Omental fat pad (tissue), 4 donors: Measurements from ENCODE around the gene GTPBP2. TPM values are rescaled to one million over a fixed set of nuclear protein-coding genes. Genes with fewer than 3 reads are reported as not detected.

Experiments used
- ATAC-seq: fragments of 150-250 bp; one replicate; pipeline ENCODE4 v1.9.1; 2016; ENCODE audit warnings: mild to moderate bottlenecking, moderate library complexity; ENCODE audit not compliant: low FRiP score
- DNase-seq: peaks from one replicate; pipeline ENCODE4 v3.0.0-alpha.2; 2019; ENCODE audit warnings: low spot score
- CTCF ChIP-seq, 3 donors: fragments of 450-650 bp; IDR thresholded peaks; one replicate each; pipeline ENCODE4 v1.5.1; 2016 to 2017; ENCODE audit warnings: antibody characterized with exemption in 3 of 3, mild to moderate bottlenecking in 3 of 3, moderate library complexity in 2 of 3
- total RNA-seq, 4 donors: library from RNA; depleted of rRNA; stranded (reverse); fragments of >200 nt; gene quantifications; one replicate each; pipeline ENCODE4 v1.1.0, GENCODE V29; 2016

Gene GTPBP2
- total RNA-seq, 4 donors from 2014 or later = 37.5 to 65.7 (median 44.0) TPM

DNA sequence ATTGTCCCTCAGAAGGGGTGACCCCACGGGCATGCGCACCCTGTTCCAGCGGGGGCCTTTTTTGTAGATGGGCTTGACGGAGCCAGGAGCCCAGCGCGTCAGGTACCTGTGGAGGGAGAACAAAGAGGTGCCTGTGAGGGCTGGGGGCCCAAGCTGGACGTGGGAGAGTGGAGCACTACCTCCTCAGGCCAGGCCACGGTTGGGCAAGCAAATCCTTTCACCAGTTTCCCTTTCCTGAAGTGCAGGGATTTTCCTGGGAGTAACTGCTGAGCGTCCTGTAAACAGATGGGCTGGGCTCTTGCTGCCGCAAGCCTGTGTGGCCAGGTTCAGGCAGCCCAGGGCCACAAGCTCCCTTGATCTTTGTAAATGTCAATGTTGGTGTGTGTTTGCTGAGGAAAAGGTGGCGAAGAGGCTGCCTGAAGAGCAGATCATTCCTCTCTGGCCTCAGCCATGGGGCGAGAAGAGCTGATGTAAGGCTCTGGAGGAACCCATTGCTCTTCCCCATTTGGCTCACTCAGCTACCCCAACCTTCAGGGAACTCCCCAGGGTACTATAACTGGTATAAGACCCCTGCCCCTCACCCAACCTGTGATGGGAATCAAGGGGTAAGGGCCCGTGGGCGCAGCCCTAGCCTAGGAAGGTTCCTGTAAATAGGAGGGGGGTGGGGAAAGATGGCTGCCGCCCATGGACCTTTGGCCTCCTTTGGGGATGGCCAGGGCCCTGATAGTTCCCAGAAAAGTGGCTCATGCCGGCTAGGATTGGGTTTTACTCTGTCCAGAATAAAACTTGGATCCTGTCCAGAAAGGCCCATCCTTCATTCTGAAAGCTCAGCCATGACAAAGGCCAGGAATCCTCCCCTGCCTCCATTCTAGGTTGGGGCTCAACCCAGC, 43.0 kb upstream of the GTPBP2 start:
- ATAC-seq (peak; percentile 8), DNase-seq (no peak)
- TF ChIP-seq CTCF (IDR thresholded peaks at IDR 0.05) = no peak

- no peak for TF ChIP-seq CTCF (IDR thresholded peaks at IDR 0.05)
- ATAC-seq (no peak), DNase-seq (no peak)
These were observed 42.1 kb upstream of the GTPBP2 start for GRCh38 chr6:43671011-43671800.

- DNase-seq (no peak), ATAC-seq (no peak)
- TF ChIP-seq CTCF (IDR thresholded peaks at IDR 0.05) = no peak
These were observed 41.5 kb upstream of the GTPBP2 start for GRCh38 chr6:43670623-43670986.

DNA sequence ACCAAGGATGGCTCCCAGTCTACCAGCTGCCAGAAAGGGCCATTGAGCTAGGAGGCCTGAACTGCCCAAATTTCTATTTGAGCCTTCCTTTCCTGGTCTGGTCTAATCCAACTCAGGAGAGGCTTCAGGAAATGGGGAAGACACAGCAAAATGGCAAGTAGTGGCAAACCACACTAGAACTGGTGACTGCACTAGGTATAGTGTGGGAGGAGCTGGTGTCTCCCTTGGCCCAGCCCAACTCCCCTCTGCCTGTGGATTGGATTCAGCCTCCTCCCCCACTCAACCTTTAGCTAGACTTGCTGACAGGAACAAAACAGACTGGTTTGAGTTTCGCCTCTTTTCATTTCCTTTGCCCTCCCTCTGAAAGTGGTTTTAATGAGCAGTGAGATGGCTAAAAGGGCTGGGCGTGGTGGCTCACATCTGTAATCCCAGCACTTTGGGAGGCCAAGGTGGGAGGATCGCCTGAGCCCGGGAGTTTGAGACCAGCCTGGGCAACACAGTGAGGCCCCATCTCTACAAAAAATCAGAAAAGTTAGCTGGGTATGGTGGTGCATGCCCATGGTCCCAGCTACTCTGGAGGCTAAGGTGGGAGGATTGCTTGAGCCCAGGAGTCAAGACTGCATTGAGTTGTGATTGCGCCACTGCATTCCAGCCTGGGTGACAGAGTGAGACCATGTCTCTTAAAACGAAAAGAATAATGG, 41.0 kb upstream of the GTPBP2 start:
- TF ChIP-seq CTCF (IDR thresholded peaks at IDR 0.05) = no peak
- no peak for DNase-seq
- ATAC-seq = no peak

- no peak for TF ChIP-seq CTCF (IDR thresholded peaks at IDR 0.05)
- DNase-seq = no peak
- peak; percentile 27 for ATAC-seq
These were observed 40.2 kb upstream of the GTPBP2 start for GRCh38 chr6:43669050-43669921.
